ENCODE data around the gene TRMT2A.

DNA sequence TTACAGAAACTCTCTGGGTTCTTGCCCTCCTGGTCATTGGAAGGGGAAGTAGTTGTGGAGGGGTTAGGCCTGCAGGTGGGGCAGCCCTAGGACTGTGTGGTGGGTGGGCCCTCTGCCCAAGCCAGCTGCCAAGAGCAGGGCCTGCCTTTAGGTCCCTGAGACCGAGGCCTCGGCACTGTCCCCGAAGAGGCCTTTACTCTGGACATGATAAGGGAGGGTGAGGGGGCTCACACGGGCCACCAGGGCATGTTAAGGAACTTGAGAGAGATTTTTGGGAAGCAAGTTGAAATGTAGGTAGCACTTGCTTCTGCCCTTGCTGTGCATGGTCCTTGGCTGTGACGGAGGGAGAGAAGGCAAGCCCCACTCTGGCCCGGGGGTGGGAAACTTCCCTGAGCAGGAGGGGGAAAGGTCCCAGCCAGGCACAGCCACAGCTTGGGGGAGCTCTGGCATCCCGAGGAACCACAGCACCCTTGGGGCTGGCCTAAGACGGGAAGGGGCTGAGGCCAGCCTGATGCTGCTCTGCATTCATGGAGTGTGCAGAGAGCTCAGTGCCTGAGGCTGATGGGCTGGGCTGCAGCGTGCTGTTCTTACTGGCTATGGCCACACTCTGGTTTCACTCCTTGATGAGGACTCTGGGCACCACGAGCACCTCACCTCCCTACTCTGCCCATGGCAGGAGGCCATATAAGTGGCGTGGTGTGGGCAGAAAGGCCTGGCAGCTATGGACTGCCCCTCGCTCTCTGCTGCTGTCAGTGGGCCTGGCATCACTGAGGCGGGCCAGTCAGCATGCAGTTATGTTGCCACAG is 8.9 kb downstream of the TRMT2A start:
- TF ChIP-seq, protein P1, sequence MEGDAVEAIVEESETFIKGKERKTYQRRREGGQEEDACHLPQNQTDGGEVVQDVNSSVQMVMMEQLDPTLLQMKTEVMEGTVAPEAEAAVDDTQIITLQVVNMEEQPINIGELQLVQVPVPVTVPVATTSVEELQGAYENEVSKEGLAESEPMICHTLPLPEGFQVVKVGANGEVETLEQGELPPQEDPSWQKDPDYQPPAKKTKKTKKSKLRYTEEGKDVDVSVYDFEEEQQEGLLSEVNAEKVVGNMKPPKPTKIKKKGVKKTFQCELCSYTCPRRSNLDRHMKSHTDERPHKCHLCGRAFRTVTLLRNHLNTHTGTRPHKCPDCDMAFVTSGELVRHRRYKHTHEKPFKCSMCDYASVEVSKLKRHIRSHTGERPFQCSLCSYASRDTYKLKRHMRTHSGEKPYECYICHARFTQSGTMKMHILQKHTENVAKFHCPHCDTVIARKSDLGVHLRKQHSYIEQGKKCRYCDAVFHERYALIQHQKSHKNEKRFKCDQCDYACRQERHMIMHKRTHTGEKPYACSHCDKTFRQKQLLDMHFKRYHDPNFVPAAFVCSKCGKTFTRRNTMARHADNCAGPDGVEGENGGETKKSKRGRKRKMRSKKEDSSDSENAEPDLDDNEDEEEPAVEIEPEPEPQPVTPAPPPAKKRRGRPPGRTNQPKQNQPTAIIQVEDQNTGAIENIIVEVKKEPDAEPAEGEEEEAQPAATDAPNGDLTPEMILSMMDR (IDR thresholded peaks at IDR 0.05) = no peak
- TF ChIP-seq POLR2A (IDR thresholded peaks at IDR 0.05) = no peak
